ENCODE data around the gene DDX56. TPM values are rescaled to one million over a fixed set of nuclear protein-coding genes. Genes with fewer than 3 reads are reported as not detected.
A peak's percentile ranks its signal among the peaks of the same experiment; 100 is the strongest.

Gene DDX56
- total and polyA plus RNA-seq, 2 of the 13 experiments (the other 11 are each of a cell fraction or from before 2014, with no cell fraction given): 82.6 to 120 TPM

- TF ChIP-seq SALL1 (CRISPR knock-in tag; IDR thresholded peaks at IDR 0.05): peak; percentile 27; the same call in 1 of the 2 replicates
- TF ChIP-seq ASH2L (IDR thresholded peaks at IDR 0.05; ENCODE audit: insufficient read length, low read depth, low read length): no peak
- TF ChIP-seq, protein P1, sequence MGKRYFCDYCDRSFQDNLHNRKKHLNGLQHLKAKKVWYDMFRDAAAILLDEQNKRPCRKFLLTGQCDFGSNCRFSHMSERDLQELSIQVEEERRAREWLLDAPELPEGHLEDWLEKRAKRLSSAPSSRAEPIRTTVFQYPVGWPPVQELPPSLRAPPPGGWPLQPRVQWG (CRISPR knock-in tag; IDR thresholded peaks at IDR 0.05; ENCODE audit: borderline replicate concordance, low read depth): no peak
- TF ChIP-seq HCFC1 (IDR thresholded peaks at IDR 0.05; ENCODE audit: low read depth, low read length): peak; percentile 32; the same call in 1 of the 2 replicates
- TF ChIP-seq BCL6 (CRISPR knock-in tag; IDR thresholded peaks at IDR 0.05): no peak
- TF ChIP-seq ZNF180 (CRISPR knock-in tag; IDR thresholded peaks at IDR 0.05; ENCODE audit: borderline replicate concordance, low read depth): no peak
- TF ChIP-seq CCAR2 (optimal IDR thresholded peaks at IDR 0.05; ENCODE audit: low read depth, low read length): no peak
Observed at GRCh38 chr7:44581879-44582603, 8.3 kb upstream of the DDX56 start, which contains the start of gene TMED4 (continued).

DNA sequence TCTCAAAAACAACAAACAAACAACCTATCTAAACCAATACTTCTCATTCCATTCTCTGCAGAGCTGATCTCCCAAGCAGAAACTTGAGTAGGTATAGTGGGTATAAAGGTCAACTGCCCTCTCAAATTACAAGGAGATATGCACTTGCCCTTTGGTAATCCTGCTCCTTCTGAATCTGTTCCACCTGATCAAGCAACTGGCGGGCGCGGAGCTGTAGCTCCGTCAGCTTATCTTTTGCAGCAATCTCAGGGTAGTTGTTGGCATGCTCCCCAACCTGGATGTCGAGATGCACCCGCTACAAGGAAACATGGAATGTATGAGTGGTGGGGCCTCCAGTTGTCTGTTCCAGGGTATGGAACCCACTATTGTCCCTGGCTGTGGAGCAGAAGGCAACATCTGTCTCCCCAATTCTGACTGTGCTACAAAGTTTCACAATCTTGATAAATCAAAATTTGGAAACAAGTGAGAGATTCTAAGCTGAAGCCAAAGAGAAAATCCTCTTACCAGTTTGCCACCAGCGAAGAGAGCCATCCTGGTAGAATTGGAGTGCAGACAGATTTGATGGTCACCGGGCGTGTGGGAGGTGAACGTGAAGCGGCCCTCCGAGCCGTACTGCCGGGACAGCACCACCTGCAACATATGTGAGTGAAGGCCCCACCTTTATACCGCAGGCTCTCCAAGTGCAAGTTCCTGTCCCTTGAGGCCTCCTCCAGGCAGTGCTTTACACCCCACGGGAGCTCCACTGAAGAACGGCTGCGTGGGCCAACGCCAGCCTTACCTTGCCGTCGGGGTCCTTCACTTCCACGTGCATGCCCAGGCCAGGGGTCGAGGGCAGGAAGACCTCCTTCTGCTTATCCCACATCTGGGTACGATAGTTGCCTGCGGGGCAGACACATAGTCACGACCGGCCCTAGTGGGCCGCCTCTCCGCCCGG is 7.5 kb upstream of the DDX56 start:
- H3K36me3 ChIP-seq (replicated peaks in 1 of 2; ENCODE audit: control insufficient read depth in 1 of 2, insufficient read depth in 2 of 2, low read length in 2 of 2): peaks cover 9 to 16% of the 10 kb centered on the region in 2 experiments; a peak in 4 of 5 replicates
- POLR2A ChIA-PET: interaction anchor here (0.9 to 3.0 kb wide), 13 partner anchors 8 to 340 kb away, joined by 3 to 34 read pairs (median 6); partner anchors contain the start of genes DDX56, H2AZ2, OGDH and PURB
- peaks cover 32% of the 10 kb centered on the region for H3K4me1 ChIP-seq (ENCODE audit: insufficient read depth, low read length)
- peak overlapping the region; percentile 98 for H3K4me2 ChIP-seq (ENCODE audit: low read depth, low read length)
- peak; percentile 55 for ATAC-seq
- FAIRE-seq: no peak
- CTCF ChIA-PET (ENCODE audit: low intra/inter-chr PET ratio, low total read pairs): no interaction called here
- peak overlapping the region; percentile 73 for H3K27ac ChIP-seq (ENCODE audit: extremely low read length, insufficient read depth, low read length)
- in situ Hi-C loops (cut with HindIII; ENCODE audit: extremely low pct_ligation_motif_present, low pct_unique_long_range_greater_than_20kb): loop anchor here (25.0 kb wide), 1 partner anchor 181 kb away; no protein-coding TSS in a partner anchor
- DNase-seq (ENCODE audit: low spot score): no peak
- peaks cover 0 to 7% of the 10 kb centered on the region in 2 experiments; a peak in 1 of 5 replicates for H3K27me3 ChIP-seq (ENCODE audit: control insufficient read depth in 1 of 2, insufficient read depth in 2 of 2, low read length in 2 of 2)
- 61% methylated on average over 7 of the region's 30 CpGs for WGBS (ENCODE audit: low lambda C conversion rate)
- peak overlapping the region; percentile 60 to 87 (median 75) for H3K4me3 ChIP-seq (replicated peaks in 1 of 3; ENCODE audit: insufficient read depth in 1 of 3, low read depth in 2 of 3, low read length in 3 of 3)
- H3K9ac ChIP-seq (ENCODE audit: insufficient read depth, low read depth, low read length): peak overlapping the region; percentile 90
- BruUV-seq (replicated peaks): no TSS peak
- no peaks in the 10 kb centered on the region for H4K20me1 ChIP-seq (ENCODE audit: insufficient read depth, low read length)
- no peak overlapping the region for H2AFZ ChIP-seq (ENCODE audit: low read length)
- intact Hi-C loops (cut with micrococcal nuclease; ENCODE audit: unreplicated experiment): no loop called here
- H3K9me3 ChIP-seq (ENCODE audit: low read length): no peaks in the 10 kb centered on the region
- H3K79me2 ChIP-seq (ENCODE audit: insufficient read depth, low read length): peaks cover 23% of the 10 kb centered on the region
- TF ChIP-seq ZFP90 (CRISPR knock-in tag; IDR thresholded peaks at IDR 0.05; ENCODE audit: borderline replicate concordance) (peak; percentile 62; the same call in 1 of the 2 replicates), TFDP1 (CRISPR knock-in tag; IDR thresholded peaks at IDR 0.05; ENCODE audit: borderline replicate concordance) (0 out of 2 replicates have a peak, but pooled peaks have one; percentile 11), ZNF274 (CRISPR knock-in tag; IDR thresholded peaks at IDR 0.05) (no peak; the same call in 1 of the 2 replicates), REL (CRISPR knock-in tag; conservative IDR thresholded peaks at IDR 0.05) (0 out of 2 replicates have a peak, but pooled peaks have one; percentile 73), NFE2 (CRISPR knock-in tag; IDR thresholded peaks at IDR 0.05) (no peak), HNF4G (IDR thresholded peaks at IDR 0.05; ENCODE audit: borderline replicate concordance, low read depth, low read length) (no peak), HNF4G (CRISPR knock-in tag; IDR thresholded peaks at IDR 0.05; ENCODE audit: borderline replicate concordance, low read depth) (0 out of 2 replicates have a peak, but pooled peaks have one; percentile 50), NFE2L1 (CRISPR knock-in tag; IDR thresholded peaks at IDR 0.05; ENCODE audit: borderline replicate concordance) (peak; percentile 84; the same call in 1 of the 2 replicates)

Measured in HepG2 (cell line).